GM20000 (cell line): ENCODE measurements around the gene SDK2.

ENCODE experiments used
- DNase-seq: peaks from one replicate; pipeline ENCODE4 v3.0.0; 2012; ENCODE audit warnings: low spot score
- TF ChIP-seq, protein P1 (sequence below): IDR thresholded peaks from 2 replicates; pipeline ENCODE4 v1.5.1; 2012; ENCODE audit warnings: mild to moderate bottlenecking, control low read depth; ENCODE audit errors: extremely low read depth, missing control alignments

The SDK2 gene

DNA sequence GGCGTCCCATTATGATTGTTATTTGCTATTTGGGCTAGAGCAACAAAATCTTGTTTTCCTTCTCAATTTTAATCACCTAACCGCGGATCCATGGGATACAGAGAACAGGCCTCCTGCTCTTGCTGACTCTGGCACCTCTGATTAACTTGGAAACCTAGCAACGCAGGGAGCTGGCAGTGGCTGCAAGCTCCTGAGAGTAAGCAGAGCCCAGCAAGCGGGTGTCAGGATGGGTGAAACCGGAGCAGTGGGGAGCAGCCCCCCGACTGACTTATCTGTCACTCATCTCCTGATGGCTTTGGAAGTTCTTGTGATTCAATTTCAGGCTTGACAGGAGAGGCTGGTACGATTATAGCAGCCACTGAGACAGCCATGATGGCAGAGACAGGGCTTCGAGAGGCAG is 286.9 kb downstream of the SDK2 start:
- no peak for DNase-seq
- TF ChIP-seq, protein P1, sequence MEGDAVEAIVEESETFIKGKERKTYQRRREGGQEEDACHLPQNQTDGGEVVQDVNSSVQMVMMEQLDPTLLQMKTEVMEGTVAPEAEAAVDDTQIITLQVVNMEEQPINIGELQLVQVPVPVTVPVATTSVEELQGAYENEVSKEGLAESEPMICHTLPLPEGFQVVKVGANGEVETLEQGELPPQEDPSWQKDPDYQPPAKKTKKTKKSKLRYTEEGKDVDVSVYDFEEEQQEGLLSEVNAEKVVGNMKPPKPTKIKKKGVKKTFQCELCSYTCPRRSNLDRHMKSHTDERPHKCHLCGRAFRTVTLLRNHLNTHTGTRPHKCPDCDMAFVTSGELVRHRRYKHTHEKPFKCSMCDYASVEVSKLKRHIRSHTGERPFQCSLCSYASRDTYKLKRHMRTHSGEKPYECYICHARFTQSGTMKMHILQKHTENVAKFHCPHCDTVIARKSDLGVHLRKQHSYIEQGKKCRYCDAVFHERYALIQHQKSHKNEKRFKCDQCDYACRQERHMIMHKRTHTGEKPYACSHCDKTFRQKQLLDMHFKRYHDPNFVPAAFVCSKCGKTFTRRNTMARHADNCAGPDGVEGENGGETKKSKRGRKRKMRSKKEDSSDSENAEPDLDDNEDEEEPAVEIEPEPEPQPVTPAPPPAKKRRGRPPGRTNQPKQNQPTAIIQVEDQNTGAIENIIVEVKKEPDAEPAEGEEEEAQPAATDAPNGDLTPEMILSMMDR = no peak

DNA sequence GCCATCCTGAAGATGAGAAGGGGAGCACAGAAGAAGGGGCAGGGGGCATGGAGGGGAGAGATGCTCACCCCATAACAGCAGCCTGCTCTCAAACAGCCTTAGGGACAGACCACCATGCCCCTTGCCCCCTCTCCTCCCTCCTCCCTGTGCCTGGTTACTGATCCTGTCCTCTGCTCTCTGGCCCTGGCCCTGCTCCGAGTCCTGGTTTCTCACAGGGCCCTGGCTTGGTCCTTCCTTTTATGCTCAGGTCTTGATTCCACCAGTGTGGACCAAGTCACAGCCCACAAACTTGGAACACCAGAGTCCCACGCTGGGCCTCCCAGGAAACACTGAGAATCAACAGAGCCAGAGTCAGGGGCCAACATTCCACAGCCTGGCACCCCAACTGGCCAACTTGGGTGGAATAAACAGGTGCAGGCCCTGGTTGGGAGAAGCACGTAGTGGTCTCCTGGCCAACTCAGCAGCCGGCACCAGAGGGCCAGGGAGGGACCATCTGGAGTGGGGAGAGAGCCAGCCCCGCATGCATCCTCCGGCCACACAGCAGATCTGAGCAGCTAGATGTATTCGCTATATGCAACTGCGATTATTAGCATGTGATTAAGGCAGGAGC is 287.6 kb downstream of the SDK2 start:
- DNase-seq = no peak
- TF ChIP-seq, protein P1 = no peak

DNA sequence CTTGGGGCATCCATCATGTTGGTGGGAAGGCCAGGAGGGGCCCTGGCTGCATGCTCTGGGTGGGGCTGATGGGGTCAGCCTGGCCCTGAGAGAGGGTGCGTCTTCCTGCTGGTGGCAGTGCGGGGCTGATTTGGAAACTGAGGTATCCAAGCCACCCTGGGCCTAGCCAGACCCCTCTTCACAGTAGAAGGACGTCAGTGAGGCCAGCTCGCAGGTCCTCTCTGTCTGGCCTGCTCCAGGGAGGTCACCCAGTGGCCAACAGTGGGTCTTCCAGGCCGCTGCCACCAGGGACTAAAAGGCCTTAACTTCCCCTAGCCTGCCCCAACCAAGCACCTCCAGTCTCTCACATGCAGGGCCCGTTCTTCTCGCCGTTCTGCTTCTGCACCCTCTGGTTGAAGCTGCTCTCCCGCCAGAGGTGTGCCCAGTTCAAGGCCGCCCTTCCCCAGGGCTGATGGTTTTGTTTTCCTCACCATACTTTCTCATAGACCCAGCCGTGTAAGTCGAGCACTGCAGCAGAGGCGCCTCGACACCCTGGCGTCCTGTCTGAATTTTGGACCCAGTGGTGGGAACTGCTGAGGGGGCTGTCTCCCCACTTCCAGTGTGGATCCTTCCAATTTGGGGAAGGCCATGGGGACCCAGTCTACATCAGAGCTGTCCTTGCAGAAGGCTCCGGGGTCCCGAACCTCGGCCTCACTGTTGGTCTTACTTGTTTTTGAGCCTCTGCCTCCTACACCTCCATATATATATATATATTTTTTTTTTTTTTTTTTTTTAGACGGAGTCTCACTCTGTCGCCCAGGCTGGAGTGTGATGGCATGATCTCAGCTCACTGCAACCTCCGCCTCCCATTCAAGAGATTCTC is 289.6 kb downstream of the SDK2 start:
- TF ChIP-seq, protein P1 = no peak

DNA sequence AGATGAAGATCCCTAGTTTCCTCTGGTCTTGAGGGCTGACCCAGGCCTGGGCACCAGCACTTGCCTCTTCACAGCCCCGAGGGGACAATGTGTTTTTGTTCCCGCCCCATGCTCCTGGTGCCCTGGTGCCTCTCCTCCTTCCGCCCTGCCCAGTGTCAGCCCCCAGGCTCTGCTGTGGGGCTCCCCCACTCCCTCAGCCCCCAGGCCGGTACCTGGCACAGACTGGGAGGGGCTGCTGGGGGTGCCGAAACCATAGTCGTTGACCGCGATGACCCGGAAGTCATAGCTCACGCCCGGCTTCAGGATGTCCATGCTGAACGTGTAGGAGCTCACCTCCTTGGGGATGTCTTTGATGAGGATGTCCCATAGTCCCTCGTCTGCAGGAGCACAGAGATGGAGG is 292.0 kb downstream of the SDK2 start:
- no peak for DNase-seq
- TF ChIP-seq, protein P1 = no peak

More for the DNA sequence above, 289.6 kb downstream of the SDK2 start:
- no peak for DNase-seq

DNA sequence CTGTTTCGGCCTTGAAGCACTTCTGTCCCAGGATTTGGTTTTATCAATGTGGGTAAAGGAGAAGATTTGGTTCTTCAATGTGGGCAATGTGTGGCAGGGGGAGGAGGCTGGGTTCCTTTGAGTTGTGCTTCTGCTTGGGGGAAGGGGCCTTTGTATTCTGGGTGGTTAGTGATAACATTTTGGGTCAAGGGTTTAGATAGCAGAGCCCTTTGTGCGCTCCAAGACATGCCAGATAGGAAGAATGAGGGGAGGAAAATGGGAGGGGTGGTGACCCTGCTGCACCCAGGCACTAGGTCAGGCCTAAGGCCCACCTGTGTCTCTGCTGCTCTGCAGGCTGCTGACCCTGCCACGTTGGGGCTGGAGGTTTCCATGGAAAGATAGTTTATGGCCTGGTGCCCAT is 292.5 kb downstream of the SDK2 start:
- no peak for DNase-seq
- TF ChIP-seq, protein P1 = no peak

DNA sequence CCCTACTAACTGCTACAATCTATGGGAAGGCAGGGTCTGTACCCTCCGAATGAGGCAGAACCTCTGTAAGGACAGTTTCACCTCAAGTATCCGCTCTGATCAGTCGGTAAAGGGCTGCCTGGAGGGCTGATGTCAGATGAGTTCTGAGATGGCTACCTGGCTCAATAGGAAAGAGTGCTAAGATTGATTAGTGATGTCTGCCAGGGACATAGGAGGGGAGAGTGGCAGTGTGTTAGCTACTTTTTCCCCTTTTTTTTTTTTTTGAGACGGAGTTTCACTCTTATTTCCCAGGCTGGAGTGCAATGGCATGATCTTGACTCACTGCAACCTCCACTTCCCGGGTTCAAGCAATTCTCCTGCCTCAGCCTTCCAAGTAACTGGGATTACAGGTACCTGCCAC is 293.4 kb downstream of the SDK2 start:
- TF ChIP-seq, protein P1 = no peak
- DNase-seq = no peak

DNA sequence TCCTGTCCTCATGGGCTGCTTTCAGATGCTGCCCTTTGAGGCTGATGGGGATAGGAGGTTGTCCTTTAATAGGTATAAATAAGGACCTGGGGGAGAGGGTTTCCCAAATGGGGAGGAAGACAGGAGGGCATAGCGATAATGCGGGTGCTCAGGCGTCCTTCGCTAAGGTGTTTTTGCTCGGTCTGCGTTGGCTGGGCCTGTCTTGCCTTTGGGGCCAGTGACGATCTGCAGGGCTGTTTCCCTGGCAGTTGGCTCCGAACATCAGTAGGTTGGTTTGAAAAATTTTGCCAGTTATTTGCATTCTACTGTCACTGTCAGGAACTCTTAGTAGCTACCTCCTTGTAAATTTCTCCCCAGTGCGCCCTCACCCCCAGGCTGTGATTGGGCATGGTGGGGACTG is 294.6 kb downstream of the SDK2 start:
- DNase-seq = no peak
- TF ChIP-seq, protein P1 = no peak
